ENCODE results near the gene RRM1. TPM values are rescaled to one million over a fixed set of nuclear protein-coding genes. Genes with fewer than 3 reads are reported as not detected.

RRM1 gene
- total RNA-seq, 1 experiment from 2014 or later, result 138 TPM

- Histone ChIP-seq H3K4ac (ENCODE audit: low read depth, low read length) (no peak overlapping the region), H4K91ac (ENCODE audit: insufficient read length, low read depth, low read length) (no peak overlapping the region), H3K27me3 (ENCODE audit: insufficient read depth, low read length) (no peaks in the 10 kb centered on the region), H3K18ac (ENCODE audit: insufficient read length, low read depth, low read length) (no peak overlapping the region), H3K4me1 (ENCODE audit: insufficient read depth, low read length) (no peaks in the 10 kb centered on the region), H3K79me2 (ENCODE audit: insufficient read depth, low read length) (no peaks in the 10 kb centered on the region), H3K14ac (ENCODE audit: insufficient read depth, low read length) (no peak overlapping the region), H2BK12ac (ENCODE audit: insufficient read length, low read depth, low read length) (no peak overlapping the region), H3K23me2 (ENCODE audit: insufficient read length, low read depth, low read length, poor library complexity, severe bottlenecking) (no peaks in the 10 kb centered on the region), H4K20me1 (ENCODE audit: control insufficient read depth, insufficient read depth, insufficient read length) (no peaks in the 10 kb centered on the region), H2BK5ac (ENCODE audit: insufficient read length, low read length) (no peak overlapping the region), H3T11ph (ENCODE audit: low read length) (no peak overlapping the region), H3K9ac (ENCODE audit: extremely low read depth, insufficient read length, low read length) (no peak overlapping the region), H2AFZ (ENCODE audit: low read length) (no peak overlapping the region), H2AK5ac (ENCODE audit: insufficient read length, low read length) (no peak overlapping the region), H3K9me3 (ENCODE audit: control insufficient read depth, low read depth, low read length) (no peaks in the 10 kb centered on the region), H3K27ac (ENCODE audit: insufficient read length, low read depth, low read length) (no peak overlapping the region), H3K56ac (ENCODE audit: insufficient read length, low read depth, low read length) (no peak overlapping the region), H4K5ac (ENCODE audit: insufficient read length, low read depth, low read length) (no peak overlapping the region), H2BK15ac (ENCODE audit: low read depth, low read length) (no peak overlapping the region), H3K23ac (ENCODE audit: insufficient read length, low read depth, low read length) (no peak overlapping the region), H3K4me2 (ENCODE audit: insufficient read depth, insufficient read length, low read length) (no peak overlapping the region), H3K79me1 (ENCODE audit: insufficient read depth, low read depth, low read length, poor library complexity, severe bottlenecking) (no peaks in the 10 kb centered on the region), H2BK20ac (ENCODE audit: low read depth, low read length, poor library complexity, severe bottlenecking) (no peak overlapping the region), H4K8ac (replicated peaks; ENCODE audit: insufficient read length, low read depth, low read length) (no peak overlapping the region), H2BK120ac (ENCODE audit: low read depth, low read length, poor library complexity, severe bottlenecking) (no peak overlapping the region)
- no peak for DNase-seq
- Mint-ChIP-seq H3K4me3 (no peak overlapping the region), H3K27me3 (ENCODE audit: low read depth) (no peaks in the 10 kb centered on the region), H3K4me1 (peaks cover 3 to 8% of the 10 kb centered on the region in 2 experiments; a peak in 3 of 4 replicates), H3K27ac (no peak overlapping the region), H3K36me3 (ENCODE audit: insufficient read depth in 1 of 3, low read depth in 3 of 3) (peaks cover 0 to 4% (median 0%) of the 10 kb centered on the region in 3 experiments; a peak in 2 of 7 replicates), H3K9me3 (no peaks in the 10 kb centered on the region)
- no peak for TF ChIP-seq CTCF (conservative IDR thresholded peaks at IDR 0.05)
- no CpG with 5 or more reads among the region's 8 CpGs for WGBS (ENCODE audit: extremely low coverage, insufficient read length, low lambda C conversion rate)
Observed at GRCh38 chr11:4086575-4087353, 7.8 kb upstream of the RRM1 start.
